T-helper 9 cell (primary cell): ENCODE results near the gene SLC4A4.

Experiments used
- DNase-seq: peaks from one replicate; pipeline ENCODE4 v3.0.0-alpha.2; 2020

SLC4A4 gene

GRCh38 chr4:71417150-71417549 is 78.3 kb downstream of the SLC4A4 start:
- no peak for DNase-seq

GRCh38 chr4:71426381-71427042 is 87.7 kb downstream of the SLC4A4 start:
- no peak for DNase-seq

DNA sequence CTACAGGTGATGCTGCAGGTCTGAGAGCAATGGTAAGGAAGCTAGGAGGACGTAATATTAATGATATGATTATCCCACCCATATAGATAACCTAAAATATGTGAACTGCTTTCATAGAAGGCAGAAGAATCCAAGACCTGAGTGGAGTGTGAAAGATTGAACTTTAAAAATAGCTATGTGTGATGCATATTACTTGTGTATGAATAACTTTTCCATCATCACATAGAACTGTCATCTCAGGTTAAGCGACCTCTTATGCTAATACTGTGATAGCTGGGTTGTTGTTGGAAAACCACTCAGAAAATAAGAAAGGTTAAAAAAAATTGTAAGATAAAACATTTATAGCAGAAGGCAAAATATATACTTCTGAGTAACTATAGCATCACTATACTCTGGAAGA is 90.3 kb downstream of the SLC4A4 start:
- DNase-seq: no peak

GRCh38 chr4:71429962-71430361 is 91.1 kb downstream of the SLC4A4 start:
- DNase-seq: no peak

GRCh38 chr4:71430609-71431008 is 91.8 kb downstream of the SLC4A4 start:
- DNase-seq: no peak

DNA sequence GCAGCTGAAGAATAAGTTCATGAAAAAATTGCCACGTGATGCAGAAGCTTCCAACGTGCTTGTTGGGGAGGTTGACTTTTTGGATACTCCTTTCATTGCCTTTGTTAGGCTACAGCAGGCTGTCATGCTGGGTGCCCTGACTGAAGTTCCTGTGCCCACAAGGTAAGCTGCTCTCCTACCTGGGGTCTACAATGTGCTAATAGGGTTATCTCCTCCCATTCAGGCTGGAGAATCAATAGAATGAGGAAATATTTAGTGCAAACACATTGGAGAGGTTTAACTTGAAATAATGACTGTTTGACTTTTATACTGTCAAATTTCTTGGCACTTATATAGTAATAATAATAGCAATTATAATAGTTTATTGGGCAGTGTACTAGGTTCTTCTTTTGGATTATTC is 101.8 kb downstream of the SLC4A4 start:
- no peak for DNase-seq

DNA sequence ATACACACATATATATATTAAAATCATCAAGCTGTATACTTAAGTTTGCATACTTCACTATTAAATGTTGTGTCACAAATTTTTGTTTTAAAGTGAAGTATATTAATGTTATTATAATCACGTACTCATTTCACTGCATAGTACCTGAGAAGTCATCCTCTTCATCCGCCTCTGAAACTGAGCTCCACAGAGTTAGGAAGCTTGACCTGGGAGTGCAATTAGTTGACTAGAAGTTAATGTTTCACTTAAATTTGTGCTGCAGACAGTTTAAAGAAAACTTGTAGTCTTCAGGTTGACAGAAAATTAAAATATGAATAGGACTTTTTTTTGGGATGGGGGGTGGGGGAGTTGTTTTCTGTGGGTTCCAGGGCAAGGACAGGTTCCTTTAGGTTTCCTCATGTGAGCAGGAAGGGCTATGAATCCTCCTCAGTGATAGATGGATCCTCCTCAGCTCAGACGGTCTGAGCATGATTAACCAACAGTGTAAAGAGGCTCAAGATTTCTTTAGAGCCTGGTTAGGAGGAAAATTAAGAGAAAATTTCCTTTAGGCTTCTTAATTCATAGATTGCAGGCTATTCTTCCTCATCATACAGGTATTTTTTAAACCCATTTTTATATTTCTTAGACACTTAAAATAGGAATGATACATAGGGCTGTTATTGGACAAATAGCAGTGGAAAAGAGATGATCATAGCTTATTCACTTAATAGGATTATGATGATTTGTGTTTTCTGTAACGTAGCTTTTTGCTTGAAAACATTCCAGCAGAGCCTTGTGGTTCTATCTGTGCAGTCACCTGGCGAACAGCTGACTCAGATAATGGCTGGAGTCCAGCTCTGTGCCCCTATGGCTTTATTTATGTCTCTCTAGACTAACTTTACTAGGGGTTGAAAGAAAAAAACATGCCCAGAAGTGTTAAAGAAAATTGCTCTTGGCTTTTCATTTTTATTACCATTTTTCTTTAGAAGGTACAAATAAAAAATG is 102.7 kb downstream of the SLC4A4 start:
- DNase-seq: no peak

DNA sequence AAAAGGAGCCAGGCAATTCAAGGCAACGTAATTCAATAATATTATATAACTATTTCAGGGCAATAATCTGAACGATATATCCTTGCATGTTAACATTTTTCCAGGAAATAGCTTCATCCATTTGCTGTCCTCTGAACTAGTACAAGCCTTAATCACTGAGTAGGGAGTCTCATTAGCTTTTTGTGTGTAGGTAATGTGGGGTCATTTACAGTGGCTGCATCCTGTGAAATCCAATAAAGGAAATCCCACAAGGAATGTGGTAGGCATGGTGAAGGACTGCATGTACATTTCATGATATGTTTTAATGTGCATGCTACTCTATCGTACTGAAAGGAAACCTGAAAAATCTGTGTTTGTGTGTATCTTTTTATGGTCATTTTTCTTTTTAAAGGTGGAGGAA is 103.5 kb downstream of the SLC4A4 start:
- no peak for DNase-seq

- DNase-seq: no peak
Observed at GRCh38 chr4:71444395-71444794, 105.6 kb downstream of the SLC4A4 start.

- no peak for DNase-seq
Observed at GRCh38 chr4:71445811-71446210, 107.0 kb downstream of the SLC4A4 start.

DNA sequence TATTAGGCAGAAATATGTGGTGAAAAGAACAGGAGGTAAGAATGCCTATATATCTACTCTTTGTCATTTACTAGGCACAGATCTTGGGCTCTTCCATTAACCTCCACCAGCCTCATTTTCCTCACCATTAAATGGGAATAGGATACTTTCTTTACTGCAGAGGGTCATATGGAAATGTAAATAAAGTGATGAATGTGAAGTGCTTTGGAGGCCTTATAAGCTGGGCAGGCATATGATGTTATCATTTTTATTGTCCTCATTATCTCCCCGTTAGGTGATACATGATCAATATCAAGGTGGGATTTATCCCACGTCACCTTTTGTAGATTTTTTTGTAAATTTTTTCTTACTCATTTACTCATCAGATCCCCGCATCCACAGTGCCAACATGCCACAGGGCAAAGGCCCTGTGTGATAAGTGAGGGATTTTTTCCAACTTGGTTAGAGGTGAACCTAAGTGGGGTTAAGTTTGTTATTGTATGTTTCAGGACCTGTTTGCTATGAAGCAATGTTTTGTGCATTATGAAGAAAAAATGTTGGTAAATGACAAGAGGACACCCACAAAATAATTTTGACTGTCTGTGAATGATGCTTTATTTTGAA is 107.8 kb downstream of the SLC4A4 start:
- DNase-seq: no peak

DNA sequence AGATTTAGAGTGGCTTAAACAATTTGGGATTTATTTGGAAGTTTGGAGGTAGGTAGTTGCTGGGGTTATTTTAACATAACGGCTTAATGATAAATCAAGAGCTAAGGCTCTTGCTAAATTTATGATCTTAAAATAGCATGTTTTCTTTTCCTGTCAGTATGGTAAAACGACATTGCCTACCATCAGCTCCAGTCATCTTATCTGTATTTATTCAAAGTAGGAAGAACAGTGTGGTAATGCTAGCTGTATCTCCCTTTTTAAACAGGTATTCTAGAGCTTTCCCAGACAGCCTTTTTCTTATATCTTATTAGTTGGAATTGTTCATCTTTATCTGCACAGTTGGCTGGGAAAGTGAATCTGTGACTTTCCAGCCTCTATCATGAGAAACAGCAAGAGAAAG is 110.2 kb downstream of the SLC4A4 start:
- DNase-seq: no peak

GRCh38 chr4:71449878-71450277 is 111.1 kb downstream of the SLC4A4 start:
- no peak for DNase-seq

DNA sequence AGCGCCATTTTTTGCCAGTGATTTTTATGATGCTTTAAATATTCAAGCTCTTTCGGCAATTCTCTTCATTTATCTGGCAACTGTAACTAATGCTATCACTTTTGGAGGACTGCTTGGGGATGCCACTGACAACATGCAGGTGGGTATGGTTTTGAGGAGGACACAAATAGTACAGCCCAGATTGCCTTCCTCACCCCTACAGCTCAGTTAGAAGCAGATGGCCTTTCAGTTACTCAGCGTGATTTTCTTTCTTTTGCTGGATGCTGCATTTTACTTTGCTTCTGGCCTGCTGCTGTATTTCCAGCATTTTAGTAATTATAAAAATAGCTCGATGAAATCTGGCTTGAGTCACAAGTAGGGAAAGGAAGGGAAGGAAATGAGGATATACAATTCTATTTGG is 114.7 kb downstream of the SLC4A4 start:
- no peak for DNase-seq

DNA sequence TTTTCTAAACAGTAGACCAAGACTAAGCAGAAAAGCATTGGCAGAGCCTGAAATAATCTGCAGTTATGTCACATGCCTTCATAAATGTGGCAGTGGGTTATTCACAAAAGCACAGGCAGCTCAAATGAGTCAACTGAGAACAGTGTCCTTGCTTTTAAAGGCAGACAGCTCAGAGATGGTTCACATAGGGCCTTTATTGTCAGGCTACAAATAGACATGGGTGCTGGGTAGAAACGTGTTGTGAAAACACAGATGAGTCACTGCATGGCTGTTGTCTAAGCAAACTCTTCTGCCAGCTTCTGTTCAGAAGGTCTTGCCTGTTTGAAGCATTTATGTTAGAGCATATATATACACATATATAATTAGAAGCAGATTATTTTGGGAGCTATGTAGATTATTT is 118.0 kb downstream of the SLC4A4 start:
- DNase-seq: no peak

GRCh38 chr4:71460371-71460770 is 121.6 kb downstream of the SLC4A4 start:
- DNase-seq: no peak

- DNase-seq: no peak
Observed at GRCh38 chr4:71461422-71461821, 122.6 kb downstream of the SLC4A4 start.

DNA sequence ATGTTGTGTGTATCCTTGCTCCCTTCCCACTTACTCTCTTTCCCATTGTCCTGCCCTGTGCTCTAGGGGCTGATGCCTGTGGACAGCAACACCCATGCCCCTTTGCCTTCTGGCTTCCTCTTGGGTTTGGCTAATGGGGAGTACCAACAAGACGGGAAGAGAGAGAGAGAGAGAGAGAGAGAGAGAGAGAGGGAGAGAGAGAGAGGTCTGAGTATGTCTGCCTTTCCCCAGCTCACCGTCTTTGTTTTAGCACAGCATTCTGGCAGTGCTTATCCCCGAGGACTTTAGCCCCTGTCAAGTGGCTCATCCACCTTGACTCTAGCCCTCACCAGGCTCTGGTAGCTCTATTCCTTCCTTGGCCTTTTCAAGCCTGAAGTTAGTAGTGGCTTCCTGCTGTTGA is 128.0 kb downstream of the SLC4A4 start:
- no peak for DNase-seq

DNA sequence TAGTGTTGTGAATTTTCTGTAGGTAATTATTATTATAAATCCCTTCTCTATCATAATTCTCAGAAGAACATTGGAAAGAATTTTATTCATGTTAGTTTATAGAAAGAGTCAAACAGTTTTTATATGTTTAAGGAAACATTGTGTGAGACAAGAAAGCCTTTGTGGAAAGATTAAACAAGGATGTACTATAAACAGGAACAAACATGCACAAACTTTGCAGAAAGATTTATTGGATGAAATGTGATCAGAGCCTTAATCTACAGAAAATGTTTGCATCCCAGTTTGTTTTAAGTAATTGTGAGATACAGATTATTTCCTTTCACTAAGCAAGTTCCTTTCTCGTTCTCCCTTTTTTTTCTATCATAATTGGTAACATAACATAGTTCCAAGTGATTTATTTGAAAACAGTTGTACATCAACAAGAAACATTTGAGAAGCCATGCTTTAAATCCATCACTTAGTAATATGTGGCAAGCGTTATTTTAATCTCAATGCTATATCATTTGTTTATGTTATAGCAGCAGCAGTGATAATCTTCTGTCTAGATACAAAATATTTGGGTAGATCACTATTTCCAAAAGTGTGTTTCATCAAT is 129.4 kb downstream of the SLC4A4 start:
- DNase-seq: no peak

DNA sequence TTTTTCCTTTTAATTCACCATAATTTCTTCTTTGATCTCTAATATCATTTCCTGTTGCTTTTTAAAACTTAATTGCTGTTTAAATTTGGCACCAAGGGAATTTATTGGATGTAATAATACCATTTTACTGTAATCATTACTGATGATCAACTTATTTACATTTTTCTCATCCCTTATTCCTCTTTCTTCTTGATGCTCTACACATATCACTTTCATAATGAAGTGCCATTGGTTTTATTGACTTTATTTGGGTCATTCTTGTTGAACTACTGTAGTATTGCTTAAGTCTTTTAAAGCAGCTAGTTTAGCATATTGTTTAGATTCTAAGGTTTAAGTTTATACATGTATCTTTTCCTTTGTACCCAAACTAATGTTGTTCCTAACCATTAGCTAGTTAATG is 130.7 kb downstream of the SLC4A4 start:
- DNase-seq: no peak

GRCh38 chr4:71470524-71470923 is 131.7 kb downstream of the SLC4A4 start:
- no peak for DNase-seq

DNA sequence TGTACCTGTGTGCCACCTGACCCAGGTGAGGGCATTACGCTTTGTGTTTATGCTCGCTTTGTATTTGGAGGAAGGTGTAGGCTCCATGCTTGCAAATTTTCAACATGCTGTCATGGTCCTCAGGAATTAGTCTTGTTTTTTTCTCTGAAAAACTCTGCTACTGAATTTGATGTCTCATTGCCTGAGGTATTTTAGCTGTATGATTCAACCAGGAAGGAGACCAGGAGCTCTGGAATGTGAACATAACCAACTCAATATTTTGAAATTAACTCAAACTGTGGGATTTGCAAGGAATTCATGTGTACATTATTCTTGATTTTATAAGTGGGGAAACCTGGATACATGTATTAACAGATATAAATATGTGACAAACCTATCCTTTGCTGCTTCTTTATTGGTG is 134.1 kb downstream of the SLC4A4 start:
- no peak for DNase-seq

DNA sequence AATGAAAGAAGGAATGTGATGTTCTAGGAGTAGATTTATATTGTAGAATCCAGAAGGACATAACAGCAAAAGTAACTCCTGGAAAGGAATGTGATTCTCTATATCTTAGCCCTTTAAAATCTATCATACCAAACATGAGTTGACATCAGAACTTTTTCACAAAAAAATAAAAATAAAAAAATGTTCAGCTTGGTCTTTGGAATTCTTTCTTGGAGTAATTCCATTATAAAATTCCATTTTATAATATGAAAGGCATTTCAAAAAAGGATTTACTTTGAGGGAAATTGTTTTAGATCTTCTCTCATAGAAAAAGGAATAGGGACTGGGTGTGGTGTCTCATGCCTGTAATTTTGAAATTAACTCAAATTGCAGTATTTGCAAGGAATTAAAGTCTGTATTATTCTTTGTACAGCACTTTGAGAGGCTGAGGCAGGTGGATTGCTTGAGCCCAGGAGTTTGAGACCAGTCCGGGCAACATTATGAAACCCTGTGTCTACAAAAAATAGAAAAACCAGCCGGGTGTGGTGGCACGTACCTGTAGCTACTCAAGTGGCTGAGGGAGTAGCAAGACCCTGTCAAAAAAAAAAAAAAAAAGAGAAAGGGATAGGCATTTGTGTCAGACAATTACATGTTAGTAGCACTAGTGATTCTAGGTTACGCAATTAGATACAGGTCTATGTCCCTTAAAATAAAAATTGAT is 134.9 kb downstream of the SLC4A4 start:
- DNase-seq: no peak
